Ectodermal cell (in vitro differentiated cells): Measurements from ENCODE around the gene GNPTG.
"Not testable (repeated sequence)": the region's sequence is repeated elsewhere in the genome, so short reads cannot be mapped to it uniquely, and the experiment has no call there.

Source experiments
- H3K27ac ChIP-seq: 2 replicates; pipeline ENCODE4 v1.7.0; 2013; ENCODE audit warnings: mild to moderate bottlenecking, low read depth, low read length; ENCODE audit not compliant: insufficient read depth, poor library complexity, severe bottlenecking
- H3K27me3 ChIP-seq: 2 replicates; pipeline ENCODE4 v1.7.0; 2013; ENCODE audit warnings: mild to moderate bottlenecking, low read length; ENCODE audit not compliant: insufficient read depth, control insufficient read depth, poor library complexity, severe bottlenecking
- H3K36me3 ChIP-seq: one replicate; pipeline ENCODE4 v1.7.0; 2013; ENCODE audit warnings: low read length; ENCODE audit not compliant: control insufficient read depth, insufficient read depth
- H3K4me1 ChIP-seq: one replicate; pipeline ENCODE4 v1.7.0; 2013; ENCODE audit warnings: low read length; ENCODE audit not compliant: control insufficient read depth, insufficient read depth
- H3K4me3 ChIP-seq: 2 replicates; pipeline ENCODE4 v1.7.0; 2013; ENCODE audit warnings: low read depth, low read length, control low read depth; ENCODE audit not compliant: insufficient read depth
- H3K9me3 ChIP-seq: 2 replicates; pipeline ENCODE4 v1.7.0; 2013; ENCODE audit warnings: mild to moderate bottlenecking, low read length, moderate library complexity; ENCODE audit not compliant: control insufficient read depth
- WGBS, 2 experiments: methylation state at CpG; one replicate each; pipeline ENCODE4 v1.1.7; 2013; ENCODE audit warnings: missing lambda C conversion rate in 2 of 2; 5-methylcytosine and 5-hydroxymethylcytosine counted together

Gene GNPTG

GRCh38 chr16:1326946-1327618, 24.6 kb upstream of the GNPTG start:
- Histone ChIP-seq H3K27me3 (peaks cover 19% of the 10 kb centered on the region), H3K4me3 (no peak overlapping the region), H3K4me1 (peaks cover 6% of the 10 kb centered on the region), H3K27ac (no peak overlapping the region), H3K36me3 (peaks cover 2% of the 10 kb centered on the region), H3K9me3 (no peaks in the 10 kb centered on the region)
- WGBS, 2 experiments, result 86 to 87% methylated on average over 17 of the region's 17 CpGs

- H3K9me3 ChIP-seq, result no peaks in the 10 kb centered on the region
- no peaks in the 10 kb centered on the region for H3K36me3 ChIP-seq
- no peak overlapping the region for H3K4me3 ChIP-seq
- peaks cover 24% of the 10 kb centered on the region for H3K27me3 ChIP-seq
- WGBS, 2 experiments, result 69 to 74% methylated on average over 5 of the region's 5 CpGs
- peaks cover 10% of the 10 kb centered on the region for H3K4me1 ChIP-seq
- H3K27ac ChIP-seq, result no peak overlapping the region
Observed at GRCh38 chr16:1327619-1327947, 24.1 kb upstream of the GNPTG start.

GRCh38 chr16:1328136-1328535, 23.6 kb upstream of the GNPTG start:
- 94% methylated on average over 20 of the region's 20 CpGs for WGBS, 2 experiments
- not testable (repeated sequence) for H3K9me3 ChIP-seq, H3K27ac ChIP-seq, H3K4me3 ChIP-seq, H3K36me3 ChIP-seq, H3K4me1 ChIP-seq
- peaks cover 29% of the 10 kb centered on the region for H3K27me3 ChIP-seq

- 91 to 93% methylated on average over 10 of the region's 10 CpGs for WGBS, 2 experiments
- H3K9me3 ChIP-seq, H3K4me1 ChIP-seq, H3K27ac ChIP-seq, H3K36me3 ChIP-seq, H3K4me3 ChIP-seq: not testable (repeated sequence)
- peaks cover 37% of the 10 kb centered on the region for H3K27me3 ChIP-seq
Observed at GRCh38 chr16:1328961-1329360, 22.8 kb upstream of the GNPTG start.

GRCh38 chr16:1330260-1330914, 21.3 kb upstream of the GNPTG start:
- Histone ChIP-seq H3K27me3 (peaks cover 52% of the 10 kb centered on the region), H3K4me3 (no peak overlapping the region), H3K9me3 (no peaks in the 10 kb centered on the region), H3K4me1 (peaks cover 21% of the 10 kb centered on the region), H3K36me3 (no peaks in the 10 kb centered on the region), H3K27ac (no peak overlapping the region)
- 83 to 84% methylated on average over 17 of the region's 17 CpGs for WGBS, 2 experiments

GRCh38 chr16:1330931-1331711, 20.6 kb upstream of the GNPTG start:
- WGBS, 2 experiments, result 66 to 68% methylated on average over 22 of the region's 22 CpGs
- Histone ChIP-seq H3K27ac (no peak overlapping the region), H3K4me1 (peaks cover 27% of the 10 kb centered on the region), H3K9me3 (no peaks in the 10 kb centered on the region), H3K4me3 (peak overlapping the region; percentile 13), H3K36me3 (no peaks in the 10 kb centered on the region), H3K27me3 (peaks cover 59% of the 10 kb centered on the region)

- H3K27me3 ChIP-seq, result peaks cover 67% of the 10 kb centered on the region
- no peak overlapping the region for H3K27ac ChIP-seq
- H3K36me3 ChIP-seq, result no peaks in the 10 kb centered on the region
- H3K4me3 ChIP-seq, result peak overlapping the region; percentile 13
- peaks cover 33% of the 10 kb centered on the region for H3K4me1 ChIP-seq
- H3K9me3 ChIP-seq, result no peaks in the 10 kb centered on the region
- WGBS, 2 experiments, result 6 to 7% methylated on average over 34 of the region's 34 CpGs
Observed at GRCh38 chr16:1331712-1332617, 19.8 kb upstream of the GNPTG start.

- 15 to 16% methylated on average over 26 of the region's 26 CpGs for WGBS, 2 experiments
- H3K27ac ChIP-seq, result no peak overlapping the region
- no peaks in the 10 kb centered on the region for H3K36me3 ChIP-seq
- H3K4me3 ChIP-seq, result no peak overlapping the region
- H3K9me3 ChIP-seq, result no peaks in the 10 kb centered on the region
- H3K4me1 ChIP-seq, result peaks cover 37% of the 10 kb centered on the region
- H3K27me3 ChIP-seq, result peaks cover 72% of the 10 kb centered on the region
Observed at GRCh38 chr16:1332618-1333148, 19.0 kb upstream of the GNPTG start.

GRCh38 chr16:1333149-1333812, 18.4 kb upstream of the GNPTG start, which contains the start of gene BAIAP3:
Gene BAIAP3, plus strand, starts transcription at chr16:1333645. Its CDS starts 4,905 bp downstream, at chr16:1338550.
- Histone ChIP-seq H3K27ac (no peak within 1 kb of the TSS), H3K4me1 (peaks cover 40% of the 10 kb centered on the region), H3K36me3 (no peaks in the 10 kb centered on the region), H3K9me3 (no peaks in the 10 kb centered on the region), H3K4me3 (peak within 1 kb of the TSS; percentile 7), H3K27me3 (peaks cover 76% of the 10 kb centered on the region)
- WGBS, 2 experiments, result 8% methylated on average over 83 of the region's 83 CpGs
